Endothelial cell of umbilical vein (primary cell): Measurements from ENCODE around the gene UVRAG.
A peak's percentile ranks its signal among the peaks of the same experiment; 100 is the strongest.

Experiments
- EZH2 ChIP-seq: IDR thresholded peaks from 2 replicates; pipeline ENCODE4 v1.6.1; 2012; ENCODE audit warnings: borderline replicate concordance, low read depth, mild to moderate bottlenecking, moderate library complexity, low read length, inconsistent platforms; ENCODE audit not compliant: severe bottlenecking
- MYC ChIP-seq: IDR thresholded peaks from one replicate; pipeline ENCODE4 v1.6.1; 2011; ENCODE audit warnings: mild to moderate bottlenecking, low read depth, low read length
- POLR2A ChIP-seq: IDR thresholded peaks from 2 replicates; pipeline ENCODE4 v1.6.1; 2012; ENCODE audit warnings: low read depth, mild to moderate bottlenecking, control low read depth, low read length
- POLR2AphosphoS5 ChIP-seq: IDR thresholded peaks from 2 replicates; pipeline ENCODE4 v1.6.1; 2012; ENCODE audit warnings: low read depth, mild to moderate bottlenecking, control low read depth, low read length, moderate library complexity; ENCODE audit not compliant: insufficient read depth
- TF ChIP-seq, protein P1 (sequence below), 2 donors: IDR thresholded peaks; 1 replicate in 1 of 2; 2 replicates in 1 of 2; pipeline ENCODE4 v1.5.1; 2011; ENCODE audit warnings: low read length in 2 of 2, mild to moderate bottlenecking in 2 of 2, moderate library complexity in 2 of 2, control low read depth in 1 of 2, inconsistent platforms in 1 of 2, low read depth in 1 of 2; ENCODE audit not compliant: insufficient read depth in 1 of 2; ENCODE audit errors: extremely low read depth in 1 of 2
- TF ChIP-seq, protein P2 (sequence below): IDR thresholded peaks from 2 replicates; pipeline ENCODE4 v1.6.1; 2011; ENCODE audit not compliant: insufficient read depth, insufficient read length

DNA sequence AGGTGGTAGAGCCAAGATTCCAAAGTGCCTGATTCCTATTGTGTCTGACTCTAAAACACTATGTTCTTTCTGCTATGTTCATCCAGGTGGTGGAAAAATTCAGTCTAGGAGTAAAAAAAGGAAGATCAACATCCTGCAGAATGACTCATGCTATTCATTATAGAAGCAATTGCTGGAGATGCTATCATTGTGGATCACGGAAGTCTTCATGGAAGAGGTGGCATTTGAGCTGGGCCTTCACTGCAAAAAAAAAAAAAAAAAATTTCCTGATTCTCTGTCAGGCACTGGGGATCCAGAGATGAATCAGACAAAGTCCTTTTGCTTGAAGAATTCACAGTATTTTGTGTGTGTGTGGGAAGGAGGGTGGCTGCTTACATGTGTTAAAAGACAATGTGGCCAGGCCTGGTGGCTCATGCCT, 1.4 kb upstream of the UVRAG start:
- no peak for TF ChIP-seq EZH2
- TF ChIP-seq, protein P1, sequence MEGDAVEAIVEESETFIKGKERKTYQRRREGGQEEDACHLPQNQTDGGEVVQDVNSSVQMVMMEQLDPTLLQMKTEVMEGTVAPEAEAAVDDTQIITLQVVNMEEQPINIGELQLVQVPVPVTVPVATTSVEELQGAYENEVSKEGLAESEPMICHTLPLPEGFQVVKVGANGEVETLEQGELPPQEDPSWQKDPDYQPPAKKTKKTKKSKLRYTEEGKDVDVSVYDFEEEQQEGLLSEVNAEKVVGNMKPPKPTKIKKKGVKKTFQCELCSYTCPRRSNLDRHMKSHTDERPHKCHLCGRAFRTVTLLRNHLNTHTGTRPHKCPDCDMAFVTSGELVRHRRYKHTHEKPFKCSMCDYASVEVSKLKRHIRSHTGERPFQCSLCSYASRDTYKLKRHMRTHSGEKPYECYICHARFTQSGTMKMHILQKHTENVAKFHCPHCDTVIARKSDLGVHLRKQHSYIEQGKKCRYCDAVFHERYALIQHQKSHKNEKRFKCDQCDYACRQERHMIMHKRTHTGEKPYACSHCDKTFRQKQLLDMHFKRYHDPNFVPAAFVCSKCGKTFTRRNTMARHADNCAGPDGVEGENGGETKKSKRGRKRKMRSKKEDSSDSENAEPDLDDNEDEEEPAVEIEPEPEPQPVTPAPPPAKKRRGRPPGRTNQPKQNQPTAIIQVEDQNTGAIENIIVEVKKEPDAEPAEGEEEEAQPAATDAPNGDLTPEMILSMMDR (IDR thresholded peaks at IDR 0.05; ENCODE audit: extremely low read depth in 1 of 2, insufficient read depth in 1 of 2, low read depth in 1 of 2, low read length in 2 of 2): no peak
- peak; percentile 79 for TF ChIP-seq POLR2AphosphoS5
- TF ChIP-seq POLR2A: no peak
- TF ChIP-seq, protein P2, sequence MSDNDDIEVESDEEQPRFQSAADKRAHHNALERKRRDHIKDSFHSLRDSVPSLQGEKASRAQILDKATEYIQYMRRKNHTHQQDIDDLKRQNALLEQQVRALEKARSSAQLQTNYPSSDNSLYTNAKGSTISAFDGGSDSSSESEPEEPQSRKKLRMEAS: no peak
- TF ChIP-seq MYC: no peak
